Liver (tissue), 9 donors: ENCODE data around the gene LYPD4. TPM values are rescaled to one million over a fixed set of nuclear protein-coding genes. Genes with fewer than 3 reads are reported as not detected.

Experiments used
- DNase-seq: peaks from one replicate; pipeline ENCODE4 v3.0.0-alpha.2; 2017; ENCODE audit warnings: low spot score
- H3K27ac ChIP-seq, 2 donors: one replicate each; pipeline ENCODE4 v1.7.0; 2013; ENCODE audit warnings: inconsistent platforms in 2 of 2, low read length in 2 of 2, control low read depth in 1 of 2, low read depth in 1 of 2, mild to moderate bottlenecking in 1 of 2
- H3K27me3 ChIP-seq, 4 donors: one replicate each; pipeline versions ENCODE4 v1.6.1 to v1.7.0; 2013; ENCODE audit warnings: low read length in 3 of 4, inconsistent platforms in 1 of 4, mild to moderate bottlenecking in 1 of 4, moderate library complexity in 1 of 4; ENCODE audit not compliant: control insufficient read depth in 4 of 4, insufficient read depth in 4 of 4
- H3K36me3 ChIP-seq, 4 donors: one replicate each; pipeline versions ENCODE4 v1.6.1 to v1.7.0; 2013; ENCODE audit warnings: low read length in 3 of 4, mild to moderate bottlenecking in 3 of 4, low read depth in 1 of 4, moderate library complexity in 1 of 4; ENCODE audit not compliant: control insufficient read depth in 4 of 4, insufficient read depth in 3 of 4
- H3K4me1 ChIP-seq, 4 donors: one replicate each; pipeline versions ENCODE4 v1.6.1 to v1.7.0; 2013; ENCODE audit warnings: low read length in 3 of 4, mild to moderate bottlenecking in 3 of 4, moderate library complexity in 1 of 4; ENCODE audit not compliant: control insufficient read depth in 4 of 4, insufficient read depth in 4 of 4
- H3K4me3 ChIP-seq, 3 donors: one replicate each; pipeline versions ENCODE4 v1.6.1 to v1.7.0; 2013; ENCODE audit warnings: low read length in 3 of 3, control low read depth in 1 of 3, low read depth in 1 of 3, mild to moderate bottlenecking in 1 of 3
- H3K9ac ChIP-seq, 2 donors: one replicate each; pipeline ENCODE4 v1.7.0; 2013; ENCODE audit warnings: low read length in 2 of 2, mild to moderate bottlenecking in 2 of 2, moderate library complexity in 2 of 2, control low read depth in 1 of 2, low read depth in 1 of 2
- H3K9me3 ChIP-seq, 4 donors: one replicate each; pipeline versions ENCODE4 v1.6.1 to v1.7.0; 2013; ENCODE audit warnings: low read length in 3 of 4; ENCODE audit not compliant: control insufficient read depth in 4 of 4
- CTCF ChIP-seq: fragments of 150-350 bp; IDR thresholded peaks from 2 replicates; pipeline ENCODE4 v1.5.1; 2017; ENCODE audit warnings: improper control_type of control experiment, low read depth, low read length; ENCODE audit not compliant: missing input control
- EGR1 ChIP-seq, 2 donors: IDR thresholded peaks; 2 replicates each; pipeline ENCODE4 v1.6.1; 2016 to 2018; ENCODE audit warnings: antibody characterized with exemption in 2 of 2, low read depth in 2 of 2
- FOXA1 ChIP-seq: IDR thresholded peaks from 2 replicates; pipeline ENCODE4 v1.6.1; 2016; ENCODE audit warnings: antibody characterized with exemption
- FOXA2 ChIP-seq: IDR thresholded peaks from 2 replicates; pipeline ENCODE4 v1.6.1; 2016; ENCODE audit warnings: antibody characterized with exemption
- GABPA ChIP-seq, 2 donors: IDR thresholded peaks in 1 of 2; conservative IDR thresholded peaks in 1 of 2; 2 replicates each; pipeline ENCODE4 v1.6.1; 2016; ENCODE audit warnings: antibody characterized with exemption in 2 of 2, mild to moderate bottlenecking in 1 of 2, moderate library complexity in 1 of 2
- HNF4A ChIP-seq, 2 donors: conservative IDR thresholded peaks; 2 replicates each; pipeline ENCODE4 v1.6.1; 2016; ENCODE audit warnings: antibody characterized with exemption in 2 of 2, mild to moderate bottlenecking in 2 of 2
- HNF4G ChIP-seq: IDR thresholded peaks from 2 replicates; pipeline ENCODE4 v1.6.1; 2016; ENCODE audit warnings: antibody characterized with exemption
- JUND ChIP-seq, 2 donors: IDR thresholded peaks; 2 replicates each; pipeline ENCODE4 v1.6.1; 2016; ENCODE audit warnings: antibody characterized with exemption in 2 of 2
- MAX ChIP-seq: IDR thresholded peaks from 2 replicates; pipeline ENCODE4 v1.6.1; 2016; ENCODE audit warnings: antibody characterized with exemption
- NR2F2 ChIP-seq: IDR thresholded peaks from 2 replicates; pipeline ENCODE4 v1.6.1; 2016; ENCODE audit warnings: antibody characterized with exemption
- RAD21 ChIP-seq, 2 donors: IDR thresholded peaks; 2 replicates each; pipeline ENCODE4 v1.6.1; 2016; ENCODE audit warnings: antibody characterized with exemption in 2 of 2, mild to moderate bottlenecking in 2 of 2
- RXRA ChIP-seq, 2 donors: IDR thresholded peaks; 2 replicates each; pipeline ENCODE4 v1.6.1; 2017 to 2018; ENCODE audit warnings: antibody characterized with exemption in 2 of 2, mild to moderate bottlenecking in 1 of 2
- SP1 ChIP-seq: IDR thresholded peaks from 2 replicates; pipeline ENCODE4 v1.6.1; 2018; ENCODE audit warnings: antibody characterized with exemption, mild to moderate bottlenecking
- TAF1 ChIP-seq: conservative IDR thresholded peaks from 2 replicates; pipeline ENCODE4 v1.6.1; 2016; ENCODE audit warnings: antibody characterized with exemption, mild to moderate bottlenecking
- YY1 ChIP-seq: IDR thresholded peaks from 2 replicates; pipeline ENCODE4 v1.6.1; 2016; ENCODE audit warnings: antibody characterized with exemption, mild to moderate bottlenecking
- WGBS: extraction: QIAGEN DNeasy Blood & Tissue Kit; methylation state at CpG from one replicate; pipeline ENCODE4 v1.1.7; 2013; 5-methylcytosine and 5-hydroxymethylcytosine counted together
- polyA plus RNA-seq, 2 donors: library from polyadenylated mRNA; stranded (reverse) in 1 of 2; unstranded in 1 of 2; fragments of 200-250 nt in 1 of 2; fragments of >200 nt in 1 of 2; fragmentation: Nextera tagmentation in 1 of 2; extraction: Ambion mirVana in 1 of 2; gene quantifications; one replicate each; pipeline versions ENCODE4 v1.2.1 to v1.2.3, GENCODE V29; 2013 to 2015
- total RNA-seq, 2 donors: library from RNA; depleted of rRNA; stranded (reverse); fragments of >200 nt; gene quantifications; one replicate each; pipeline ENCODE4 v1.2.3, GENCODE V29; 2014
- TF ChIP-seq, protein P1 (sequence below): IDR thresholded peaks from 2 replicates; pipeline ENCODE4 v1.6.1; 2016; ENCODE audit warnings: antibody characterized with exemption
- TF ChIP-seq, protein P2 (sequence below): IDR thresholded peaks from 2 replicates; pipeline ENCODE4 v1.6.1; 2016; ENCODE audit warnings: antibody characterized with exemption
- donor health status: healthy.
- donor health status: healthy.
- donor health status: healthy.
- donor health status: healthy.
- donor health status: healthy.

The LYPD4 gene
- total and polyA plus RNA-seq, 4 donors = not detected

DNA sequence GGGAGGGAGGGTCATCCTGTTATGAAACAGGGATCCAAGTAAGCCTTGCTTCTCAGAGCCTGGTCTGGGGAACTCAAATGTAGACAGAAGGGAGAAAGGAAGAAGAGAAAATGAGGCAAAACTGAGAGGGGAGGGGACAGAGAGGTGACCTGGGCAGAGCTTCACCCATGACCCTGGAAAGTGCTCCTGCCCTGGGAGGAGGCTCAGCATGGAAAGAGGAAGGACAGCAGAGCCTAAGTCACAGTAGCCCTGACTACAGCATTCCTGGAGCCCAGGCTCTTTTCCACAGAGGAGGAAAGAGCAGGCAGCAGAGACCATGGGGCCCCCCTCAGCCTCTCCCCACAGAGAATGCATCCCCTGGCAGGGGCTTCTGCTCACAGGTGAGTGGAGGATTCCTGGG is 48.1 kb downstream of the LYPD4 start, which contains the start of gene CEACAM3:
Gene CEACAM3 (plus strand): TSS at position 226 of the 400 bp plus-strand sequence. CDS start 91 bp downstream, at position 317.
- Histone ChIP-seq H3K27me3 (peaks cover 0 to 9% (median 0%) of the 10 kb centered on the region in 4 donors), H3K27ac (peak within 1 kb of the TSS in 1 of 2 donors; percentile 42), H3K9ac (no peak within 1 kb of the TSS), H3K9me3 (peaks cover 0 to 2% (median 0%) of the 10 kb centered on the region in 4 donors), H3K36me3 (no peaks in the 10 kb centered on the region), H3K4me1 (no peaks in the 10 kb centered on the region), H3K4me3 (no peak within 1 kb of the TSS)
- TF ChIP-seq NR2F2 = no peak
- no peak for TF ChIP-seq FOXA1
- no peak for TF ChIP-seq YY1
- no peak for TF ChIP-seq RAD21 (IDR thresholded peaks at IDR 0.05)
- no peak for TF ChIP-seq SP1
- TF ChIP-seq, protein P1, sequence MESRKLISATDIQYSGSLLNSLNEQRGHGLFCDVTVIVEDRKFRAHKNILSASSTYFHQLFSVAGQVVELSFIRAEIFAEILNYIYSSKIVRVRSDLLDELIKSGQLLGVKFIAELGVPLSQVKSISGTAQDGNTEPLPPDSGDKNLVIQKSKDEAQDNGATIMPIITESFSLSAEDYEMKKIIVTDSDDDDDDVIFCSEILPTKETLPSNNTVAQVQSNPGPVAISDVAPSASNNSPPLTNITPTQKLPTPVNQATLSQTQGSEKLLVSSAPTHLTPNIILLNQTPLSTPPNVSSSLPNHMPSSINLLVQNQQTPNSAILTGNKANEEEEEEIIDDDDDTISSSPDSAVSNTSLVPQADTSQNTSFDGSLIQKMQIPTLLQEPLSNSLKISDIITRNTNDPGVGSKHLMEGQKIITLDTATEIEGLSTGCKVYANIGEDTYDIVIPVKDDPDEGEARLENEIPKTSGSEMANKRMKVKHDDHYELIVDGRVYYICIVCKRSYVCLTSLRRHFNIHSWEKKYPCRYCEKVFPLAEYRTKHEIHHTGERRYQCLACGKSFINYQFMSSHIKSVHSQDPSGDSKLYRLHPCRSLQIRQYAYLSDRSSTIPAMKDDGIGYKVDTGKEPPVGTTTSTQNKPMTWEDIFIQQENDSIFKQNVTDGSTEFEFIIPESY = no peak
- no peak for TF ChIP-seq MAX
- no peak for TF ChIP-seq GABPA (IDR thresholded peaks at IDR 0.05 in 1 of 2, conservative IDR thresholded peaks at IDR 0.05 in 1 of 2)
- TF ChIP-seq HNF4G = no peak
- no peak for TF ChIP-seq RXRA (IDR thresholded peaks at IDR 0.05)
- TF ChIP-seq HNF4A (conservative IDR thresholded peaks at IDR 0.05) = no peak
- TF ChIP-seq EGR1 (IDR thresholded peaks at IDR 0.05; ENCODE audit: low read depth in 2 of 2) = no peak
- no peak for TF ChIP-seq JUND (IDR thresholded peaks at IDR 0.05)
- no peak for TF ChIP-seq TAF1
- TF ChIP-seq, protein P2, sequence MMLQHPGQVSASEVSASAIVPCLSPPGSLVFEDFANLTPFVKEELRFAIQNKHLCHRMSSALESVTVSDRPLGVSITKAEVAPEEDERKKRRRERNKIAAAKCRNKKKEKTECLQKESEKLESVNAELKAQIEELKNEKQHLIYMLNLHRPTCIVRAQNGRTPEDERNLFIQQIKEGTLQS = no peak
- TF ChIP-seq FOXA2 = no peak
- no peak for TF ChIP-seq CTCF
- no peak for DNase-seq

DNA sequence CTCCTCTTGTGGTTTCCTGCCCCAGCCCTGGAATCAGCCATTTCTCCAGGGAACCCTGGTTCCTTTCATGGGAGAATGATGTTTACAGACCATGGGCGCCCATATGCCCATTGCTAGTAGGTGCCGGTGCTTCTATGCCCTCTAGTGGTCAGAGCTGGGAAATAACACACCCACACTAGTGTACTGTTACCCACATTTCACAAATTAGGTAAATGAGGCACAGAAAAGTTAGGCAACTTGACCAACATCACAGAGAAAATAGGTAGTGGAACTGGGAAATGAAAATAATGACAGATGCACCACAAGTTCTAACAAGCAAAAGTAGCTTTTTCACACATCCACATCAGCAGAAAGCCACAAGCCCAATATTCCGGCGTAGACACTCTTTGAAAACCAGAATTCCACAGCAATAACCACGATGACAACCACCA is 49.4 kb downstream of the LYPD4 start:
- H3K9me3 ChIP-seq = no peaks in the 10 kb centered on the region
- no peaks in the 10 kb centered on the region for H3K4me1 ChIP-seq
- peak; percentile 57 for TF ChIP-seq CTCF
- peak; percentile 42 to 73 for TF ChIP-seq RAD21 (IDR thresholded peaks at IDR 0.05)
- TF ChIP-seq YY1 = no peak
- no peak for TF ChIP-seq JUND (IDR thresholded peaks at IDR 0.05)
- TF ChIP-seq, protein P2 = no peak
- TF ChIP-seq FOXA2 = peak; percentile 20
- H3K9ac ChIP-seq = no peak overlapping the region
- 43% methylated on average over 5 of the region's 5 CpGs for WGBS
- no peaks in the 10 kb centered on the region for H3K36me3 ChIP-seq
- H3K27me3 ChIP-seq = peaks cover 0 to 9% (median 0%) of the 10 kb centered on the region in 4 donors
- DNase-seq = peak; percentile 45
- no peak overlapping the region for H3K27ac ChIP-seq
- no peak overlapping the region for H3K4me3 ChIP-seq
